GM21390 (cell line): ENCODE results near the gene SNRNP27.
"Not testable (repeated sequence)": the region's sequence is repeated elsewhere in the genome, so short reads cannot be mapped to it uniquely, and the experiment has no call there.

Experiments
- ATAC-seq: cut with Tn5 transposase; IDR thresholded peaks from one replicate; pipeline ENCODE4 v1.9.1; 2021; ENCODE audit not compliant: unreplicated experiment

Gene SNRNP27

GRCh38 chr2:69893684-69894551 lies at the start of gene SNRNP27:
TSS of gene SNRNP27 (plus strand) at chr2:69893956. CDS start at chr2:69893985, 29 bp downstream.
- peak; percentile 69 for ATAC-seq

GRCh38 chr2:69843993-69844392 lies 49.8 kb upstream of the SNRNP27 start:
- no peak for ATAC-seq

GRCh38 chr2:69844560-69844959 lies 49.2 kb upstream of the SNRNP27 start:
- ATAC-seq: no peak

- ATAC-seq: no peak
Observed at GRCh38 chr2:69846182-69847067, 47.3 kb upstream of the SNRNP27 start.

- no peak for ATAC-seq
Observed at GRCh38 chr2:69847068-69847828, 46.5 kb upstream of the SNRNP27 start.

- ATAC-seq: no peak
Observed at GRCh38 chr2:69848186-69848790, 45.5 kb upstream of the SNRNP27 start.

- no peak for ATAC-seq
Observed at GRCh38 chr2:69858261-69858660, 35.5 kb upstream of the SNRNP27 start.

- no peak for ATAC-seq
Observed at GRCh38 chr2:69863298-69863697, 30.5 kb upstream of the SNRNP27 start.

GRCh38 chr2:69888451-69888850 lies 5.3 kb upstream of the SNRNP27 start:
- ATAC-seq: no peak

- ATAC-seq: no peak
Observed at GRCh38 chr2:69889302-69889701, 4.5 kb upstream of the SNRNP27 start.

- ATAC-seq: no peak
Observed at GRCh38 chr2:69890881-69891280, 2.9 kb upstream of the SNRNP27 start.

- ATAC-seq: not testable (repeated sequence)
Observed at GRCh38 chr2:69892838-69893424, 825 bp upstream of the SNRNP27 start.

GRCh38 chr2:69894737-69895136 lies 981 bp downstream of the SNRNP27 start:
- ATAC-seq: not testable (repeated sequence)

GRCh38 chr2:69902213-69902922 lies 8.6 kb downstream of the SNRNP27 start:
- no peak for ATAC-seq

- no peak for ATAC-seq
Observed at GRCh38 chr2:69907216-69907615, 13.5 kb downstream of the SNRNP27 start.

GRCh38 chr2:69911985-69912563 lies 18.3 kb downstream of the SNRNP27 start:
- no peak for ATAC-seq

- ATAC-seq: peak; percentile 85
Observed at GRCh38 chr2:69914164-69914949, 20.6 kb downstream of the SNRNP27 start.
